ENCODE measurements around the gene CDH2.

Gene CDH2

DNA sequence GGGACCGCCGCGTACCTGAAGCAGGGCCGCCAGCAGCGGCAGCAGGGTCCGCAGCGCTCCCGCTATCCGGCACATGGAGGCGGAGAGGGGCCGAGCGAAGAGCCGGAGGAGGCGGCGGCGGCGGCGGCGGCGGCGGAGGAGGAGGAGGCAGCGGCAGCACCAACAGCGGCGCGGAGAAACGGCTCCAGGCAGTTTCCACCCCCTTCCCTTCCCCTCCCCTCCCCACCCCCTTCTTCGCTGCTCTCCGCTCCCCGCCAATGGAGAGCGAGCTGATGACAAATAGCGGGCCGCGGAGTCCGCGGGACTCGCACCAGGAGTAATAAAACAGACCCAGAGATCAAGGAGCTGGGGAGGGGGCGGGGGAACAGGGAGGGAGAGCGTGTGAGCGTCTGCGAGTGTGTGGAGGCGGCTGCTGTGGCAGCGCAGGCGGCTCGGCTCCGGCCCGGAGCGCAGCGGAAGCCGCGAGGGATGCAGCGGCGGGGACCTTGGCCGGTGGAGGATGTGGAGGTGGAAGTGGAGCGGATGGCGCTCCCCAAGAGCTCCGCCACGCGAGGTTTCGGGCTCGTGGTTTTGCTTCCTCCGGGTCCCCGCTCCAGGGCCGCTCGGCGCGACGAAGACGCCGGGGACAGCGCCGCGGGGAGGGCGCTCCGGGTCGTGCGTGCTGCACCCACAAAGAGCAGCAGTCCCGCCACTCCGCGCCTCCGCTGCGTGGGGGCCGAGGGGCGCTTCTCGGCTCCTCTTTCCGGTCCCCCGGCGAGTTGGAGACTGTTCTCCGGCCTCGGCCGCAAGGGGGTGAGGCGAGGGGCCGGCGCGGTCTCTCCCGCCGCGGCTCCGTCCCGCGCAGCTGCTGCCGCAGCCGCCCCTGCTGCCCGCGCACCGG lies at the start of gene CDH2:
TSS of gene CDH2 (minus strand) at position 183 of the 880 bp plus-strand sequence. CDS start at position 75, 108 bp downstream.
- H3K9me3 ChIP-seq (ENCODE audit: insufficient read depth, low read length): no peaks in the 10 kb centered on the region; the same call in 1 of the 2 replicates
- H3K4me3 ChIP-seq (ENCODE audit: low read length): no peak within 1 kb of the TSS
- no peaks in the 10 kb centered on the region for H3K79me2 ChIP-seq (ENCODE audit: low read length)
- H3K27me3 ChIP-seq (ENCODE audit: low read depth, low read length): no peaks in the 10 kb centered on the region
- no peak within 1 kb of the TSS for H2AFZ ChIP-seq (ENCODE audit: low read depth, low read length)
- H3K36me3 ChIP-seq (replicated peaks; ENCODE audit: low read depth, low read length): no peaks in the 10 kb centered on the region
- H4K20me1 ChIP-seq (ENCODE audit: insufficient read depth, low read length): no peaks in the 10 kb centered on the region
- H3K4me1 ChIP-seq (ENCODE audit: low read length): peaks cover 28% of the 10 kb centered on the region
- H3K9ac ChIP-seq (ENCODE audit: low read length): no peak within 1 kb of the TSS
- no peak within 1 kb of the TSS for H3K4me2 ChIP-seq (ENCODE audit: low read length)
- TF ChIP-seq, protein P1, sequence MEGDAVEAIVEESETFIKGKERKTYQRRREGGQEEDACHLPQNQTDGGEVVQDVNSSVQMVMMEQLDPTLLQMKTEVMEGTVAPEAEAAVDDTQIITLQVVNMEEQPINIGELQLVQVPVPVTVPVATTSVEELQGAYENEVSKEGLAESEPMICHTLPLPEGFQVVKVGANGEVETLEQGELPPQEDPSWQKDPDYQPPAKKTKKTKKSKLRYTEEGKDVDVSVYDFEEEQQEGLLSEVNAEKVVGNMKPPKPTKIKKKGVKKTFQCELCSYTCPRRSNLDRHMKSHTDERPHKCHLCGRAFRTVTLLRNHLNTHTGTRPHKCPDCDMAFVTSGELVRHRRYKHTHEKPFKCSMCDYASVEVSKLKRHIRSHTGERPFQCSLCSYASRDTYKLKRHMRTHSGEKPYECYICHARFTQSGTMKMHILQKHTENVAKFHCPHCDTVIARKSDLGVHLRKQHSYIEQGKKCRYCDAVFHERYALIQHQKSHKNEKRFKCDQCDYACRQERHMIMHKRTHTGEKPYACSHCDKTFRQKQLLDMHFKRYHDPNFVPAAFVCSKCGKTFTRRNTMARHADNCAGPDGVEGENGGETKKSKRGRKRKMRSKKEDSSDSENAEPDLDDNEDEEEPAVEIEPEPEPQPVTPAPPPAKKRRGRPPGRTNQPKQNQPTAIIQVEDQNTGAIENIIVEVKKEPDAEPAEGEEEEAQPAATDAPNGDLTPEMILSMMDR (IDR thresholded peaks at IDR 0.05; ENCODE audit: low read depth, low read length): no peak
- TF ChIP-seq EZH2phosphoT487 (IDR thresholded peaks at IDR 0.05; ENCODE audit: low read depth): no peak
- H3K27ac ChIP-seq (ENCODE audit: low read length): no peak within 1 kb of the TSS

DNA sequence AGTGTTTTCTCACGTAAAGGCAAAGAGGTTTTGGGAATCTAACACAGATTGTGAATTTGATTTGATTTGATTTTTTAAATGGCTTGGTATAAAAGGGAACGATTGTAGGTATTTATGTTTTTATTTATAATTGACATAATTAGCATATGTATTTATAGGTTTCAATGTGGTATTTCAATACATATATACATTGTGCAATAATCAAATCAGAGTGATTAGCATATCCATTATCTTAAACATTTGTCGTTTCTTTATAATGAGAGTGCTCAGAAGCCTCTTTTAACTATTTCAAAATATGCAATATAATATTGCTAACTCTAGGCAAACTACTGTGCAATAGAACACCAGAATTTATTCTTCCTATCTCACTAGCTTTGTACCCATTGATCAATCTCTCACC lies 35.1 kb upstream of the CDH2 start:
- no peak overlapping the region for H3K4me2 ChIP-seq (ENCODE audit: low read length)
- H3K4me3 ChIP-seq (ENCODE audit: low read length): no peak overlapping the region
- no peaks in the 10 kb centered on the region for H3K36me3 ChIP-seq (replicated peaks; ENCODE audit: low read depth, low read length)
- H4K20me1 ChIP-seq (ENCODE audit: insufficient read depth, low read length): no peaks in the 10 kb centered on the region
- no peaks in the 10 kb centered on the region for H3K27me3 ChIP-seq (ENCODE audit: low read depth, low read length)
- H3K79me2 ChIP-seq (ENCODE audit: low read length): no peaks in the 10 kb centered on the region
- H2AFZ ChIP-seq (ENCODE audit: low read depth, low read length): no peak overlapping the region
- H3K9ac ChIP-seq (ENCODE audit: low read length): no peak overlapping the region
- H3K27ac ChIP-seq (ENCODE audit: low read length): no peak overlapping the region
- no peaks in the 10 kb centered on the region for H3K4me1 ChIP-seq (ENCODE audit: low read length)
- TF ChIP-seq EZH2phosphoT487 (IDR thresholded peaks at IDR 0.05; ENCODE audit: low read depth): no peak
- TF ChIP-seq, protein P1 (IDR thresholded peaks at IDR 0.05; ENCODE audit: low read depth, low read length): no peak
- no peaks in the 10 kb centered on the region for H3K9me3 ChIP-seq (ENCODE audit: insufficient read depth, low read length)

DNA sequence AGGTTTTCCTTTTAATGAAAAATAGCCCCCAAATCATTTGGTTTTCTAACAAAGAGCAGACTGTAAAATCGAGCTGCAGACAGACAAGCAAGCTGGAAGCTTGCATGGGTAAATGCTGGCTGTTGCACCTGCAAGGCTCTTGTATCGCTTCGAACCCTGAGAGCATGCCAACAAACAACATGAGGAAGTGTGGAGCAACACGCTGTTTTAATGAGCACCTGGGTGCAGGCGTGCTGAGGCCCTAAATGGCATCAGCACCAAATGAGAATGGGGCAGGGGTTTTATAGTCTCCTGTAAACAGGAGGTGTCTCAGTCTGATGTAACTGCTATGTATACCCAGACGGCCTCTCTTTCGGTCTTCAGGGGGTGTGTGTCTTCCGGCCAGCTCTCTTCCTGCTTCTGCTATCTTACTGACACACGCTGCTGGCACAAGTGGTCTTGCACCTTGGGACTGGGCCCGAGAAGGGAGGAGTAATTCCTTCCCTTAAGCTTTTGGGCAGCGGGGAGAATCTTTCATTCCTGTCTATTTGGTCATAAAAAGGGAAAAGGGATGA lies 31.9 kb upstream of the CDH2 start:
- H3K79me2 ChIP-seq (ENCODE audit: low read length): no peaks in the 10 kb centered on the region
- H2AFZ ChIP-seq (ENCODE audit: low read depth, low read length): no peak overlapping the region
- TF ChIP-seq, protein P1 (IDR thresholded peaks at IDR 0.05; ENCODE audit: low read depth, low read length): no peak
- TF ChIP-seq EZH2phosphoT487 (IDR thresholded peaks at IDR 0.05; ENCODE audit: low read depth): no peak
- H3K4me2 ChIP-seq (ENCODE audit: low read length): no peak overlapping the region
- H3K36me3 ChIP-seq (replicated peaks; ENCODE audit: low read depth, low read length): no peaks in the 10 kb centered on the region
- H4K20me1 ChIP-seq (ENCODE audit: insufficient read depth, low read length): no peaks in the 10 kb centered on the region
- H3K27ac ChIP-seq (ENCODE audit: low read length): no peak overlapping the region
- no peak overlapping the region for H3K9ac ChIP-seq (ENCODE audit: low read length)
- H3K4me3 ChIP-seq (ENCODE audit: low read length): no peak overlapping the region
- H3K9me3 ChIP-seq (ENCODE audit: insufficient read depth, low read length): no peaks in the 10 kb centered on the region
- no peaks in the 10 kb centered on the region for H3K27me3 ChIP-seq (ENCODE audit: low read depth, low read length)
- H3K4me1 ChIP-seq (ENCODE audit: low read length): no peaks in the 10 kb centered on the region

DNA sequence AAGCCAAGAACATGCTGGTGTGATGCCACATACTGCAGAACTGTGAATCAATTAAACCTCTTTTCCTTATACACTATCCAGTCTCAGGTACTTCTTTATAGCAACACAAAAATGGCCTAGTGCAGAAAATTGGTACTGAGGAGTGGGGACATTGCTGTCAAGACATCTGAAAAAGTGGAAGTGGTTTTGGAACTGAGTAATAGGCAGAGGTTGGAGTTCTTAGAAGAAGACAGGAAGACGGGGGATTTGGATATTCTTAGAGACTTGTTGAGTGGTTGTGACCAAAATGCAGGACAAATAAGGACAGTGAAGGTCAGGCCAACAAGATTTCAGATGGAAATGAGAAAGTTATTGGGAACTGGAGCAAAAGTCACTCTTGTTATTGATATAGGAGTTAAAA lies 31.3 kb upstream of the CDH2 start:
- Histone ChIP-seq H3K27me3 (ENCODE audit: low read depth, low read length) (no peaks in the 10 kb centered on the region), H3K4me3 (ENCODE audit: low read length) (no peak overlapping the region), H4K20me1 (ENCODE audit: insufficient read depth, low read length) (no peaks in the 10 kb centered on the region), H3K4me1 (ENCODE audit: low read length) (no peaks in the 10 kb centered on the region), H3K27ac (ENCODE audit: low read length) (no peak overlapping the region), H3K4me2 (ENCODE audit: low read length) (no peak overlapping the region), H3K79me2 (ENCODE audit: low read length) (no peaks in the 10 kb centered on the region), H3K9ac (ENCODE audit: low read length) (no peak overlapping the region), H2AFZ (ENCODE audit: low read depth, low read length) (no peak overlapping the region), H3K9me3 (ENCODE audit: insufficient read depth, low read length) (no peaks in the 10 kb centered on the region), H3K36me3 (replicated peaks; ENCODE audit: low read depth, low read length) (no peaks in the 10 kb centered on the region)
- no peak for TF ChIP-seq EZH2phosphoT487 (IDR thresholded peaks at IDR 0.05; ENCODE audit: low read depth)
- TF ChIP-seq, protein P1 (IDR thresholded peaks at IDR 0.05; ENCODE audit: low read depth, low read length): no peak
